SK-N-SH (cell line): ENCODE measurements around the gene SMIM20. TPM values are rescaled to one million over a fixed set of nuclear protein-coding genes. Genes with fewer than 3 reads are reported as not detected.

Experiments used
- CTCF ChIA-PET: fragments of 300-600, 350-600 bp; formaldehyde crosslinking; extraction: SDS; loops from one replicate; lab custom pipeline; 2021; lab: Yijun Ruan, JAX
- POLR2A ChIA-PET: fragments of 350-600 bp; sonication (Branson Sonifier 250); formaldehyde crosslinking; extraction: SDS; loops from one replicate; lab custom pipeline; 2020; ENCODE audit warnings: antibody characterized with exemption, inconsistent platforms; lab: Yijun Ruan, JAX
- DNase-seq: peaks from one replicate; pipeline ENCODE4 v3.0.0; 2012
- H2AFZ ChIP-seq: fragments of 200-600 bp; sonication (generic); 2 replicates; pipeline ENCODE4 v1.8.1; 2016; ENCODE audit warnings: antibody characterized with exemption, mild to moderate bottlenecking, low read depth
- H3F3A ChIP-seq: fragments of 200-600 bp; sonication (generic); replicated peaks from 2 replicates; pipeline ENCODE3; 2016; ENCODE audit warnings: antibody characterized with exemption, mild to moderate bottlenecking; ENCODE audit not compliant: insufficient read depth
- H3K27ac ChIP-seq, 2 experiments: fragments of 200-500 bp in 1 of 2; fragments of 200-600 bp in 1 of 2; sonication (Bioruptor generic) in 1 of 2; sonication (generic), shearing (Covaris generic) in 1 of 2; 2 replicates each; pipeline versions ENCODE4 v1.5.1 to v1.6.1; 2014 to 2016; ENCODE audit warnings: low read depth in 2 of 2, inconsistent platforms in 1 of 2, low read length in 1 of 2, mild to moderate bottlenecking in 1 of 2, mixed read lengths in 1 of 2
- H3K27me3 ChIP-seq: fragments of 200-600 bp; sonication (generic), shearing (Covaris generic); 2 replicates; pipeline ENCODE4 v1.6.1; 2016; ENCODE audit warnings: mixed run types; ENCODE audit not compliant: insufficient read depth
- H3K36me3 ChIP-seq, 2 experiments: fragments of 200-500 bp in 1 of 2; fragments of 200-600 bp in 1 of 2; sonication (Bioruptor generic) in 1 of 2; sonication (generic) in 1 of 2; replicated peaks in 1 of 2; 2 replicates each; pipeline versions ENCODE3 to v1.5.1; 2014 to 2016; ENCODE audit warnings: low read length in 1 of 2, mild to moderate bottlenecking in 1 of 2; ENCODE audit not compliant: insufficient read depth in 2 of 2, control insufficient read depth in 1 of 2
- H3K4me1 ChIP-seq, 2 experiments: fragments of 200-500 bp in 1 of 2; fragments of 200-600 bp in 1 of 2; sonication (Bioruptor generic) in 1 of 2; sonication (generic), shearing (Covaris generic) in 1 of 2; 2 replicates each; pipeline versions ENCODE4 v1.5.1 to v1.6.1; 2014 to 2016; ENCODE audit warnings: low read depth in 1 of 2, low read length in 1 of 2, mixed run types in 1 of 2; ENCODE audit not compliant: insufficient read depth in 2 of 2, control insufficient read depth in 1 of 2
- H3K4me2 ChIP-seq: fragments of 200-600 bp; sonication (generic), shearing (Covaris generic); 2 replicates; pipeline ENCODE4 v1.6.1; 2017; ENCODE audit warnings: mixed run types
- H3K4me3 ChIP-seq, 2 experiments: fragments of 200-500 bp in 1 of 2; fragments of 200-600 bp in 1 of 2; sonication (Bioruptor generic) in 1 of 2; sonication (generic), shearing (Covaris generic) in 1 of 2; 2 replicates each; pipeline versions ENCODE4 v1.5.1 to v1.8.1; 2014 to 2016; ENCODE audit warnings: low read depth in 2 of 2, inconsistent platforms in 1 of 2, low read length in 1 of 2, mild to moderate bottlenecking in 1 of 2, mixed read lengths in 1 of 2, moderate library complexity in 1 of 2
- H3K79me2 ChIP-seq: fragments of 200-600 bp; sonication (generic); 2 replicates; pipeline ENCODE4 v1.8.1; 2017; ENCODE audit warnings: mild to moderate bottlenecking; ENCODE audit not compliant: insufficient read depth
- H3K9ac ChIP-seq: fragments of 200-600 bp; sonication (generic); 2 replicates; pipeline ENCODE4 v1.6.1; 2017; ENCODE audit warnings: mixed run types
- H3K9me2 ChIP-seq: fragments of 200-600 bp; sonication (generic); 2 replicates; pipeline ENCODE4 v1.6.1; 2017; ENCODE audit warnings: mixed run types
- H3K9me3 ChIP-seq: fragments of 200-600 bp; sonication (generic); 2 replicates; pipeline ENCODE4 v1.6.1; 2017; ENCODE audit warnings: mixed run types, mild to moderate bottlenecking, moderate library complexity
- H4K20me1 ChIP-seq: fragments of 200-600 bp; sonication (generic); 2 replicates; pipeline ENCODE4 v1.6.1; 2017; ENCODE audit warnings: mild to moderate bottlenecking, mixed run types; ENCODE audit not compliant: insufficient read depth
- ELF1 ChIP-seq: IDR thresholded peaks from 2 replicates; pipeline ENCODE4 v1.4.0; 2012
- EP300 ChIP-seq, 2 experiments: IDR thresholded peaks; 2 replicates each; pipeline versions ENCODE4 v1.4.0 to v1.6.1; 2012; ENCODE audit warnings: borderline replicate concordance in 1 of 2, low read depth in 1 of 2, low read length in 1 of 2
- EZH2phosphoT487 ChIP-seq: fragments of 200-600 bp; sonication (generic); IDR thresholded peaks from 2 replicates; pipeline ENCODE4 v1.6.1; 2017; ENCODE audit warnings: low read depth, mixed run types, mild to moderate bottlenecking, antibody characterized with exemption, moderate library complexity, borderline replicate concordance
- FOSL2 ChIP-seq: IDR thresholded peaks from 2 replicates; pipeline ENCODE4 v1.4.0; 2012; ENCODE audit warnings: low read depth, mild to moderate bottlenecking, moderate library complexity, borderline replicate concordance
- FOXJ3 ChIP-seq: sonication (generic); formaldehyde crosslinking; IDR thresholded peaks from 2 replicates; pipeline ENCODE4 v1.5.1; 2020; ENCODE audit warnings: mild to moderate bottlenecking, missing genetic modification reagents
- GATA2 ChIP-seq: sonication (generic); formaldehyde crosslinking; IDR thresholded peaks from 2 replicates; pipeline ENCODE4 v1.5.0; 2020; ENCODE audit warnings: mild to moderate bottlenecking, missing genetic modification reagents
- JUND ChIP-seq: IDR thresholded peaks from 2 replicates; pipeline ENCODE4 v1.4.0; 2012
- MEF2A ChIP-seq: IDR thresholded peaks from 2 replicates; pipeline ENCODE4 v1.4.0; 2012; ENCODE audit warnings: low read depth, borderline replicate concordance
- MXI1 ChIP-seq: IDR thresholded peaks from 2 replicates; pipeline ENCODE4 v1.6.1; 2012; ENCODE audit warnings: mild to moderate bottlenecking, low read depth, low read length, improper control_type of control experiment
- NFIC ChIP-seq: IDR thresholded peaks from 2 replicates; pipeline ENCODE4 v1.4.0; 2012; ENCODE audit warnings: borderline replicate concordance
- POLR2AphosphoS5 ChIP-seq: IDR thresholded peaks from 2 replicates; pipeline ENCODE4 v1.6.1; 2012; ENCODE audit warnings: low read depth, low read length
- RAD21 ChIP-seq: IDR thresholded peaks from 2 replicates; pipeline ENCODE4 v1.6.1; 2012; ENCODE audit warnings: mild to moderate bottlenecking, low read length
- RFX5 ChIP-seq: IDR thresholded peaks from 2 replicates; pipeline ENCODE4 v1.6.1; 2012; ENCODE audit warnings: mild to moderate bottlenecking, improper control_type of control experiment, low read length
- RXRA ChIP-seq: IDR thresholded peaks from 2 replicates; pipeline ENCODE4 v1.4.0; 2012; ENCODE audit warnings: low read depth, mild to moderate bottlenecking, borderline replicate concordance
- SIN3A ChIP-seq: IDR thresholded peaks from 2 replicates; pipeline ENCODE4 v1.6.1; 2012; ENCODE audit warnings: low read depth, mild to moderate bottlenecking, low read length, moderate library complexity, borderline replicate concordance
- TAF1 ChIP-seq: IDR thresholded peaks from 2 replicates; pipeline ENCODE4 v1.6.1; 2012; ENCODE audit warnings: low read depth, mild to moderate bottlenecking, low read length, moderate library complexity, borderline replicate concordance
- TCF12 ChIP-seq: IDR thresholded peaks from 2 replicates; pipeline ENCODE4 v1.4.0; 2012
- TEAD4 ChIP-seq: IDR thresholded peaks from 2 replicates; pipeline ENCODE4 v1.4.0; 2012; ENCODE audit warnings: mild to moderate bottlenecking, borderline replicate concordance; ENCODE audit not compliant: insufficient read depth
- YY1 ChIP-seq: IDR thresholded peaks from 2 replicates; pipeline ENCODE4 v1.4.0; 2012; ENCODE audit warnings: low read depth, mild to moderate bottlenecking
- WGBS: methylation state at CpG from one replicate; pipeline ENCODE4 v1.1.6; 2017; ENCODE audit warnings: low lambda C conversion rate; 5-methylcytosine and 5-hydroxymethylcytosine counted together
- polyA plus RNA-seq, 3 experiments: library from polyadenylated mRNA; depleted of rRNA; stranded (reverse); fragments of >200 nt; gene quantifications; 2 replicates each; pipeline ENCODE4 v1.2.3, GENCODE V29; 2012
- TF ChIP-seq, protein P1 (sequence below): IDR thresholded peaks from 2 replicates; pipeline ENCODE4 v1.4.0; 2012; ENCODE audit warnings: low read depth, borderline replicate concordance
- TF ChIP-seq, protein P2 (sequence below): IDR thresholded peaks from 2 replicates; pipeline ENCODE4 v1.6.1; 2012; ENCODE audit warnings: mild to moderate bottlenecking, low read depth, low read length, moderate library complexity

SMIM20 gene
- polyA plus RNA-seq, 1 of the 3 experiments (the other 2 are of a cell fraction) = 39.4 TPM

DNA sequence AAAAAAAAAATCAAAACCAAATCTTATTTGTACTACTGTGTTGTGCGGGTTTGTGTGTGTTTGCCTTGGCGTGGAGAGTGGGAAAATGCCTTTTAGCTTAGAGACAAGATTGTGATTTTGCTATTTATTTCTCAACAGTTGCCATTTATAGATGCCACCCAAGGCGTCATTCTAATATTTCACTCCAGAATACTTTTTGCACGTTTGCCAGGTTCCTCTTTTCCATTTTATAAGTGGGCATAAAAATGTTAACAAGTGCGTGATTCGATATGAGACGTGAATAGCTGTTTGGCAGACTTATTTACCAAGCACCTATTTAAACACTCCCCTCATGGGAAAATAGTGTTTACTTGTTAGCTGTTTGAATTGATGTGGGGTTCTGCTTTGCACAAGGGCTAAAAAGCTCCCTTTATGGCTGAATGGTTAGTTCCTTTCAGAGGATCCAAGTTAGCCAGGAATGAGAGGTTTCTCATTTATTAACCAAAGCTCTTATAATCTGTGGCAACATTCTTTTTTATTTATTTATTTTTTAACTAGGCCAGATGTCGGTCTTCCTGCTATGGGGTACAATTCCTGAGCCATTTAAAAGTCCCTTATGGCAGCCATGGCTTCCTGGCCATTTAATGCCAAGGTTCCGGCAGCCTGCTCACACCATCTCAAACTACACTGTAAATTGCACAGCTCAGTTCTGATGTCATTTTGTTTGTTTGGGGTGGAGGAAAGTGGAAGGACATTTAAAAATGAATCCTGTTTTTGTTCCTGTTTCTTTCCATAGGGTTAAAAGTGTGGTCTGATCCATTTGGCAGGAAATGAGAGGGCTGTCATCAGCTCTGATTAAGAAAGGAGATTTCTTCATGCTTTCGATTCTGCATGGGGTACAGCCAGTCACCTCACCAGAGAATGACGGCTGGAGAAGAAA, 14.6 kb downstream of the SMIM20 start:
- Histone ChIP-seq H3K4me2 (no peak overlapping the region), H3K36me3 (peaks cover 4 to 9% of the 10 kb centered on the region in 2 experiments), H3K4me1 (no peaks in the 10 kb centered on the region; a peak in 3 of 4 replicates), H3K27me3 (no peaks in the 10 kb centered on the region), H3K9ac (no peak overlapping the region), H3K9me2 (no peaks in the 10 kb centered on the region), H3F3A (no peaks in the 10 kb centered on the region), H4K20me1 (no peaks in the 10 kb centered on the region), H3K27ac (no peak overlapping the region), H2AFZ (no peak overlapping the region), H3K79me2 (no peaks in the 10 kb centered on the region), H3K4me3 (no peak overlapping the region), H3K9me3 (no peaks in the 10 kb centered on the region)
- ChIA-PET CTCF (interaction anchor here (0.7 to 4.9 kb wide), 4 partner anchors 66 to 402 kb away, joined by 3 to 18 read pairs (median 4); no protein-coding TSS in a partner anchor), POLR2A (no interaction called here)
- DNase-seq = no peak
- TF ChIP-seq RFX5 (no peak), FOSL2 (no peak), FOXJ3 (no peak)
- 94% methylated on average over 11 of the region's 11 CpGs for WGBS

DNA sequence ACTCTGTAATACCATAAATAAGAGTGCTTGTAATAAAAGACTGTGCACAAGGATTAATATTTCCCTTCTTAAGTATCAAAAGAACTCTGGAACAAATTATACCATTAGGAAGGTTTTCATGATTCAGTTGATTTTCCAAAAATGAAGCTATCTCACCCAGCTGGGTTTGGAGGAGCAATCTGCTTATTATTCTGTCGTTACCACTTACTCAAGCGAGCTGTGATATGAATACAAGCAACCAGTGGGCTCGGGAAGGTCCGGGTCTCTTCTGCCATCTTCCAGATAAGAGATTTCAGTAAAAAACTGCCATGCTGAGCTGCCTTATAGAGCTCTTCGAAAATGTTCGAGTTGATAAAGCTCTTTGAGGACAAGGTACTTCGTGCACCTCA, 15.3 kb downstream of the SMIM20 start:
- Histone ChIP-seq H3K9ac (no peak overlapping the region), H3K79me2 (no peaks in the 10 kb centered on the region), H3K27me3 (no peaks in the 10 kb centered on the region), H3K4me1 (no peaks in the 10 kb centered on the region; a peak in 3 of 4 replicates), H2AFZ (no peak overlapping the region), H3K4me3 (no peak overlapping the region), H4K20me1 (no peaks in the 10 kb centered on the region), H3K36me3 (peaks cover 4 to 7% of the 10 kb centered on the region in 2 experiments), H3K27ac (no peak overlapping the region), H3K9me3 (no peaks in the 10 kb centered on the region), H3F3A (no peaks in the 10 kb centered on the region), H3K9me2 (no peaks in the 10 kb centered on the region), H3K4me2 (no peak overlapping the region)
- POLR2A ChIA-PET = no interaction called here
- WGBS = 96% methylated on average over 7 of the region's 7 CpGs
- TF ChIP-seq NFIC = no peak
- TF ChIP-seq EP300 (IDR thresholded peaks at IDR 0.05; ENCODE audit: borderline replicate concordance in 1 of 2, low read depth in 1 of 2, low read length in 1 of 2) = no peak
- no peak for TF ChIP-seq JUND
- TF ChIP-seq TCF12 = no peak
- TF ChIP-seq MXI1 = no peak
- TF ChIP-seq, protein P1, sequence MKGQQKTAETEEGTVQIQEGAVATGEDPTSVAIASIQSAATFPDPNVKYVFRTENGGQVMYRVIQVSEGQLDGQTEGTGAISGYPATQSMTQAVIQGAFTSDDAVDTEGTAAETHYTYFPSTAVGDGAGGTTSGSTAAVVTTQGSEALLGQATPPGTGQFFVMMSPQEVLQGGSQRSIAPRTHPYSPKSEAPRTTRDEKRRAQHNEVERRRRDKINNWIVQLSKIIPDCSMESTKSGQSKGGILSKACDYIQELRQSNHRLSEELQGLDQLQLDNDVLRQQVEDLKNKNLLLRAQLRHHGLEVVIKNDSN = no peak
- TF ChIP-seq TEAD4 = no peak
- no peak for TF ChIP-seq SIN3A
- no peak for TF ChIP-seq POLR2AphosphoS5
- TF ChIP-seq GATA2 = no peak
- TF ChIP-seq MEF2A = no peak
- no peak for TF ChIP-seq FOXJ3
- TF ChIP-seq RXRA = no peak
- TF ChIP-seq, protein P2, sequence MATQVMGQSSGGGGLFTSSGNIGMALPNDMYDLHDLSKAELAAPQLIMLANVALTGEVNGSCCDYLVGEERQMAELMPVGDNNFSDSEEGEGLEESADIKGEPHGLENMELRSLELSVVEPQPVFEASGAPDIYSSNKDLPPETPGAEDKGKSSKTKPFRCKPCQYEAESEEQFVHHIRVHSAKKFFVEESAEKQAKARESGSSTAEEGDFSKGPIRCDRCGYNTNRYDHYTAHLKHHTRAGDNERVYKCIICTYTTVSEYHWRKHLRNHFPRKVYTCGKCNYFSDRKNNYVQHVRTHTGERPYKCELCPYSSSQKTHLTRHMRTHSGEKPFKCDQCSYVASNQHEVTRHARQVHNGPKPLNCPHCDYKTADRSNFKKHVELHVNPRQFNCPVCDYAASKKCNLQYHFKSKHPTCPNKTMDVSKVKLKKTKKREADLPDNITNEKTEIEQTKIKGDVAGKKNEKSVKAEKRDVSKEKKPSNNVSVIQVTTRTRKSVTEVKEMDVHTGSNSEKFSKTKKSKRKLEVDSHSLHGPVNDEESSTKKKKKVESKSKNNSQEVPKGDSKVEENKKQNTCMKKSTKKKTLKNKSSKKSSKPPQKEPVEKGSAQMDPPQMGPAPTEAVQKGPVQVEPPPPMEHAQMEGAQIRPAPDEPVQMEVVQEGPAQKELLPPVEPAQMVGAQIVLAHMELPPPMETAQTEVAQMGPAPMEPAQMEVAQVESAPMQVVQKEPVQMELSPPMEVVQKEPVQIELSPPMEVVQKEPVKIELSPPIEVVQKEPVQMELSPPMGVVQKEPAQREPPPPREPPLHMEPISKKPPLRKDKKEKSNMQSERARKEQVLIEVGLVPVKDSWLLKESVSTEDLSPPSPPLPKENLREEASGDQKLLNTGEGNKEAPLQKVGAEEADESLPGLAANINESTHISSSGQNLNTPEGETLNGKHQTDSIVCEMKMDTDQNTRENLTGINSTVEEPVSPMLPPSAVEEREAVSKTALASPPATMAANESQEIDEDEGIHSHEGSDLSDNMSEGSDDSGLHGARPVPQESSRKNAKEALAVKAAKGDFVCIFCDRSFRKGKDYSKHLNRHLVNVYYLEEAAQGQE = no peak
- no peak for TF ChIP-seq ELF1
- no peak for TF ChIP-seq EZH2phosphoT487
- TF ChIP-seq YY1 = no peak
- no peak for TF ChIP-seq TAF1
- TF ChIP-seq RAD21 = no peak
- TF ChIP-seq FOSL2 = no peak
- DNase-seq = no peak
- CTCF ChIA-PET = interaction anchor here (1.0 to 4.9 kb wide), 4 partner anchors 17 to 388 kb away, joined by 3 to 18 read pairs (median 4); no protein-coding TSS in a partner anchor
